Dermis microvascular lymphatic vessel endothelial cell (primary cell): Measurements from ENCODE around the gene C20orf144. TPM values are rescaled to one million over a fixed set of nuclear protein-coding genes. Genes with fewer than 3 reads are reported as not detected.

Experiments used
- DNase-seq, 2 donors: peaks; one replicate each; pipeline versions ENCODE4 v3.0.0 to v3.0.0-alpha.2; 2010; ENCODE audit warnings: low read depth in 2 of 2
- total RNA-seq: library from RNA; depleted of rRNA; stranded (reverse); fragments of >200 nt; gene quantifications from 2 replicates; pipeline ENCODE4 v1.2.1, GENCODE V29; 2014

The C20orf144 gene
- total RNA-seq, 1 donor from 2014 or later = under 0.01 TPM

- DNase-seq = no peak
These were observed 14.0 kb downstream of the C20orf144 start for GRCh38 chr20:33676121-33676520.

- DNase-seq = no peak
These were observed 14.8 kb downstream of the C20orf144 start for GRCh38 chr20:33676652-33677645.

GRCh38 chr20:33677991-33678702 is 16.0 kb downstream of the C20orf144 start:
- no peak for DNase-seq

- DNase-seq = no peak
These were observed 17.8 kb downstream of the C20orf144 start for GRCh38 chr20:33679758-33680485.

GRCh38 chr20:33680686-33681085 is 18.6 kb downstream of the C20orf144 start:
- DNase-seq = no peak

GRCh38 chr20:33681288-33681687 is 19.2 kb downstream of the C20orf144 start:
- no peak for DNase-seq

GRCh38 chr20:33681728-33682353 is 19.7 kb downstream of the C20orf144 start:
- no peak for DNase-seq

- peak in 1 of 2 donors; percentile 54 for DNase-seq
These were observed 22.6 kb downstream of the C20orf144 start for GRCh38 chr20:33684533-33685327.

GRCh38 chr20:33685328-33686099 is 23.4 kb downstream of the C20orf144 start:
- no peak for DNase-seq

- peak; percentile 69 to 95 for DNase-seq
These were observed 24.2 kb downstream of the C20orf144 start, which contains the start of gene E2F1 for GRCh38 chr20:33686100-33686983. Gene E2F1 (minus strand): TSS chr20:33686385. CDS start chr20:33686264, 121 bp downstream.

GRCh38 chr20:33686984-33687366 is 24.8 kb downstream of the C20orf144 start:
- DNase-seq = no peak

- no peak for DNase-seq
These were observed 25.3 kb downstream of the C20orf144 start for GRCh38 chr20:33687370-33687915.

- DNase-seq = no peak
These were observed 26.1 kb downstream of the C20orf144 start for GRCh38 chr20:33687993-33688937.

- no peak for DNase-seq
These were observed 26.9 kb downstream of the C20orf144 start for GRCh38 chr20:33688938-33689424.

GRCh38 chr20:33689493-33689892 is 27.4 kb downstream of the C20orf144 start:
- no peak for DNase-seq

- peak in 1 of 2 donors; percentile 68 for DNase-seq
These were observed 27.8 kb downstream of the C20orf144 start for GRCh38 chr20:33689973-33690372.

GRCh38 chr20:33693289-33693688 is 31.2 kb downstream of the C20orf144 start:
- DNase-seq = no peak
